ENCODE data around the gene TAF1A.

DNA sequence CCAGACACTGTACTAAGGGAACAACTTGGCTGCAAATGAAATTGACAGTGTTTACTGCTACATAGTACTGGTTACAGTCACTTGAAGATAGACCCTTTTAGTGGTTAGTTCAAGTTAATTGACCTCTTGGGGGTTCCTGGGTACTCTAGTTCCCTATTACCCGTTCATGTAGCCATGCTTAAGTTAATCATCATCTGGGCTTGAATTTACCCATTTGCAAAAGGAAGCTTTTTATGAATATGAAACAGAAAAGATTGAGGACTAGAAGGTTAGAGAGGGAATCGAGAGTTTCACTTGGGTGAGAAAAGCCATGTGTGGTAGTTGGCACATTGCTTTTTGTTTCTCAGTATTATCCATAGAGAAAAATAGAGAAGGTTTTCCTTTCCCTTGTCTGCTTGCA lies 30.8 kb upstream of the TAF1A start:
- TF ChIP-seq POLR2A (IDR thresholded peaks at IDR 0.05; ENCODE audit: low read length) (no peak), GATA1 (IDR thresholded peaks at IDR 0.05; ENCODE audit: low read depth, low read length) (no peak)
